Measurements from ENCODE around the gene ANGPTL3.

Gene ANGPTL3

DNA sequence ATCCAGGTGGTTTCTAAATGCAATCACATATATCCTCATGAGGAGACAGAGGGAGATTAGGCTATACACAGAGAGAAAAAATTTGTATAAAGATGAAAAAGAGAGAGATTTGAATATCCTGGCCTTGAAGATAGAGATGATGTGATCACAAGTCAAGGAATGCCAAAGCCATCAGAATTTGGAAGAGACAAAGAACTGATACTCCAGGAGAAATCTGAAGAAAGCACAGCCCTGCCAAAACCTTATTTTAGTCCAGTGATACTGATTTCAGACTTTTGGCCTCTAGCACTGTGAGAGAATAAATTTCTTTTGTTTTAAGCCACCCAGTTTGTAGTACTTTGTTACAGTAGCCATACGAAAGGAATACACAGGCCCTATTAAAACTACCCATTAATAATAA lies 57.4 kb downstream of the ANGPTL3 start:
- TF ChIP-seq SIN3A (IDR thresholded peaks at IDR 0.05; ENCODE audit: borderline replicate concordance, insufficient read depth, low read length) (no peak), FOXP2 (optimal IDR thresholded peaks at IDR 0.05; ENCODE audit: borderline replicate concordance, extremely low read depth, extremely low read length, insufficient read depth) (no peak), POLR2AphosphoS5 (IDR thresholded peaks at IDR 0.05; ENCODE audit: low read depth, low read length) (no peak)
- TF ChIP-seq, protein P1, sequence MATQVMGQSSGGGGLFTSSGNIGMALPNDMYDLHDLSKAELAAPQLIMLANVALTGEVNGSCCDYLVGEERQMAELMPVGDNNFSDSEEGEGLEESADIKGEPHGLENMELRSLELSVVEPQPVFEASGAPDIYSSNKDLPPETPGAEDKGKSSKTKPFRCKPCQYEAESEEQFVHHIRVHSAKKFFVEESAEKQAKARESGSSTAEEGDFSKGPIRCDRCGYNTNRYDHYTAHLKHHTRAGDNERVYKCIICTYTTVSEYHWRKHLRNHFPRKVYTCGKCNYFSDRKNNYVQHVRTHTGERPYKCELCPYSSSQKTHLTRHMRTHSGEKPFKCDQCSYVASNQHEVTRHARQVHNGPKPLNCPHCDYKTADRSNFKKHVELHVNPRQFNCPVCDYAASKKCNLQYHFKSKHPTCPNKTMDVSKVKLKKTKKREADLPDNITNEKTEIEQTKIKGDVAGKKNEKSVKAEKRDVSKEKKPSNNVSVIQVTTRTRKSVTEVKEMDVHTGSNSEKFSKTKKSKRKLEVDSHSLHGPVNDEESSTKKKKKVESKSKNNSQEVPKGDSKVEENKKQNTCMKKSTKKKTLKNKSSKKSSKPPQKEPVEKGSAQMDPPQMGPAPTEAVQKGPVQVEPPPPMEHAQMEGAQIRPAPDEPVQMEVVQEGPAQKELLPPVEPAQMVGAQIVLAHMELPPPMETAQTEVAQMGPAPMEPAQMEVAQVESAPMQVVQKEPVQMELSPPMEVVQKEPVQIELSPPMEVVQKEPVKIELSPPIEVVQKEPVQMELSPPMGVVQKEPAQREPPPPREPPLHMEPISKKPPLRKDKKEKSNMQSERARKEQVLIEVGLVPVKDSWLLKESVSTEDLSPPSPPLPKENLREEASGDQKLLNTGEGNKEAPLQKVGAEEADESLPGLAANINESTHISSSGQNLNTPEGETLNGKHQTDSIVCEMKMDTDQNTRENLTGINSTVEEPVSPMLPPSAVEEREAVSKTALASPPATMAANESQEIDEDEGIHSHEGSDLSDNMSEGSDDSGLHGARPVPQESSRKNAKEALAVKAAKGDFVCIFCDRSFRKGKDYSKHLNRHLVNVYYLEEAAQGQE (IDR thresholded peaks at IDR 0.05; ENCODE audit: insufficient read depth in 1 of 2, low read depth in 2 of 2, low read length in 2 of 2) = no peak
